GM12801 (cell line): Measurements from ENCODE around the gene EXOC3L4.

Source experiments
- CTCF ChIP-seq: IDR thresholded peaks from one replicate; pipeline ENCODE4 v1.5.1; 2011; ENCODE audit warnings: control low read depth; ENCODE audit not compliant: insufficient read length; ENCODE audit errors: extremely low read depth

EXOC3L4 gene

GRCh38 chr14:103089386-103090335, 4.9 kb upstream of the EXOC3L4 start:
- no peak for TF ChIP-seq CTCF

DNA sequence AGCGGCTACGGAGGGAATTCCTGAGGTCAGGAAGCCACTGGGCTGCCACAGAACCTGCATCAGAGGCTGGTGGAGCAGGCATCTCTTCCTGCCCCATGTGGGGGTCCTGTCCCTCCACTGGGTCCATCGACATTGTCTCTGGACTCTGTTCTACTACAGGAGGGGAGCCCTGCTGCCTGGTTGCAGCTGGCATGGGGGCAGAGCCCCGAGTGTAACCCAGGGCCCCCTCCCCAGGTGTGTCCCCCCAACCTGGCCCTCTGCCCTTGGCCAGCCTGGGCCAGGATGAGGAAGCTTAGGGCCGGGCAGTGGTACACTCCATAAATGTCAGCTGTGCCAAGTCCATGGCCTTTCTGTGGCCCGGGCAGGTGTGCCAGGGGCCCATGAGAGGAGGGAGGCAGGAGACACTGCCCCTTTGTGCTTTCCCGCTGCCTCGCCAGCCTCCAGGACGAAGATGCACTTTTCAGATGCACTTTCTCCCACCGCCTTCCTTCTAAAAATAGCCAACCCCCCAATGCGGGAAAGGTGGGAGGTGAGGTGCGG, 4.0 kb upstream of the EXOC3L4 start:
- no peak for TF ChIP-seq CTCF

DNA sequence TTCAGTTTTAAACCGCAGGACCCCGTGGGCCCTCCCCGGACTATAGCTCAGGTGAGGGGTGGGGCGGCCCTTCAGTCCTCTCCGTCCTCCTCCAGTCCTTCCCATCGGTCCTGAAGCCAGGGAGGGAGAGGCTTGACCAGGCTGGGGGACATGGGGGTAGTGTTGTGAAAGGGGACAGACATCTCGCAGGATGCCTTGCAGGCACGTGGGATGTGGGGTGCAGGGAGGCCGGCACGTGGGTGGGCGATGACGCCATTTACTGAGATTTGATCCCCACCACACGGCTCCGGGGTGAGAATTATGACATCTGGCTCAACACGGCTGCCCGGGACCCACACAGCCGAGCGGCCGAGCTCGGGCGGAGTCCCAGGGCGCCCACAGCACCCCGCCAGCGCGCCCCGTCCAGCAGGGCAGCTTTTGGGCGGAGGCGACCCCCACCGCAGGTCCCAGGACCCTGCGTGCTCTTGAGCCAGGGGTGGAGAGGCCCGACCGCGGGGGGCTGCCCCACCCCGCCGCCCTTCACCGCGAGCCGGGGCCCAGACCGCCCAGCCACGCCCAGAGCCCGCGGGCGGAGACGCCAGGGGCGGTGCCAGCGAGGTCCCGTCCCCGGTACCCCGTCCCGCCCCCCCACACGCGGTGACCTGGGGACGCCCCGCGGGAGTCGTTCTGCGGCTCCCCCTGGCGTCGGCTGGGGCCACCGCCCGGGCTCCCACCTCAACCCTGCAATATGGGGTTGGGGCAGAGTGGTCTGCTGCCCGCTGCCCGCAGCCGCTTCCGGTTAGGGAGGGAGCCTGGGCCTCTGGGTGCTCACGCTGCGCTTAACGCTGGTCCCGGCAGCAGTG, 3.3 kb upstream of the EXOC3L4 start:
- TF ChIP-seq CTCF: no peak

GRCh38 chr14:103091883-103092222, 2.7 kb upstream of the EXOC3L4 start:
- TF ChIP-seq CTCF: no peak

DNA sequence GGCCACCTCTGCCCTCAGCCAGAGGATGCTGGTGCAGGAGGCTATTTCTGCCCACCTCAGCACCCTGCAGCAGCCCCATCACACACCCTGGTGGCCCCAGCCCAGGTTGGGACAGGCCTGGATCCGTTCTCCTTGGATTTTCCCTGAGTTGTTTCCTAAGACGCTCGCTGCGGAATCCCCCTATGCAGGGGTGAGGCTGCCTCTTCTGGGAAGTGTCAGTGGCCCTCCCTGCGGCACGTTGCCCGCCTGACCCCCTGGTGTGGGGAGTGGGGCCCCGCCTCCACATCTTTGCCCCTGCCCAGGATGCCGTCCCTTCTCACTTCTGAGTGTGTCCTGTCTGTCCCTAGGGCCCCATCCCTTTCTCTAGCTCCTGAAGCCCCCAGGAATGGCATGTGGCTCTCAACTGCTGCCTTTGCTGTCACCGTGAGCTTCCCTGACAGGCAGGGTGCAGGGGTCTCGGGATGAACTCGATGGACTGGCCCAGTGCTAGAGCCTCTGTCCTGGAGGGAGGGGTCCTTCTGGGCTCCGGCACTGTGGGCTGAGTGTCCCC, 594 bp upstream of the EXOC3L4 start:
- no peak for TF ChIP-seq CTCF

DNA sequence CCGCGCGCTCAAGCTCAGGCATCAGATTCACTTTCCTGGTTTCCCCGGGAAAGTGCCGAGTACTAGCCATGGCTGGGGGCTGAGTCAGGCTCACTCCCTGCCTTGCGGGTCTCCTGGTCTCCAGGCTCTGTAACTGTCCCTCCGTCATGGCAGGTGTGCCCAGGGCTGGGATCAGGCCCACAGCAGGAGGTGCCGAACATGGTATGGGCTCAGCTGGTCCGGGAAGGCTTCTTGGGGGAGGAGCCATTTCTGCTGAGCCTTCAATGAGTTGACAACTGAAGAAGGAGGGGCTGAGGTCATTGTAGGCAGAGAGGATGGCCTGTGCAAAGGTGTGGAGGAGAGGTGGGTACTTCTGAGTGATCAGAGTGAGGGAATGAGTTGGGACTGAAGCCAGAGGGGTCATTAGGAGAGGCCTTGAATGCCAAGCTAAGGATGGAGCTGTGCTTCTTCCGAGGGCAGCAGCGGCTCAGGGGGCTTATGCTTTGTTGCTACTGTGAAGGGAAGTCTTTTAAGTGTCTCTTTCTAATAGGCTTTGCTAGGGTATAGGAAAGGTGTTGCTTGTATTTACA, 769 bp downstream of the EXOC3L4 start:
- TF ChIP-seq CTCF: no peak

DNA sequence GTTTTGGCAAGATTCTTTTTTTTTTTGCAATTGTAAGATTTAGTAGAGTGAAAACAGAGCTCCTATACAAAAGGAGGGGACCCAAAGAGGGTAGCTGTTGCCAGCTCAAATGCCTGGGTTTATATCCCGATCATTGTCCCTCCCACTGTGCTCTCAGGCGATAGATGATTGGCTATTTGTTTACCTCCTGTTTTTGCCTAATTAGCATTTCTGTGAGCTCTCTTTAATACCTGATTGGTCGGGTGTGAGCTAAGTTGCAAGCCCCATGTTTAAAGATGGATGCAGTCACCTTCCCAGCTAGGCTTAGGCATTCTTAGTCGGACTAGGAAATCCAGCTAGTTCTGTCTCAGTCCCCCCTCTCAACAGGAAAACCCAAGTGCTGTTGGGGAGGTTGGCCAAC, 1.9 kb downstream of the EXOC3L4 start:
- TF ChIP-seq CTCF: no peak
